ENCODE data around the gene FBLN5.

FBLN5 gene

DNA sequence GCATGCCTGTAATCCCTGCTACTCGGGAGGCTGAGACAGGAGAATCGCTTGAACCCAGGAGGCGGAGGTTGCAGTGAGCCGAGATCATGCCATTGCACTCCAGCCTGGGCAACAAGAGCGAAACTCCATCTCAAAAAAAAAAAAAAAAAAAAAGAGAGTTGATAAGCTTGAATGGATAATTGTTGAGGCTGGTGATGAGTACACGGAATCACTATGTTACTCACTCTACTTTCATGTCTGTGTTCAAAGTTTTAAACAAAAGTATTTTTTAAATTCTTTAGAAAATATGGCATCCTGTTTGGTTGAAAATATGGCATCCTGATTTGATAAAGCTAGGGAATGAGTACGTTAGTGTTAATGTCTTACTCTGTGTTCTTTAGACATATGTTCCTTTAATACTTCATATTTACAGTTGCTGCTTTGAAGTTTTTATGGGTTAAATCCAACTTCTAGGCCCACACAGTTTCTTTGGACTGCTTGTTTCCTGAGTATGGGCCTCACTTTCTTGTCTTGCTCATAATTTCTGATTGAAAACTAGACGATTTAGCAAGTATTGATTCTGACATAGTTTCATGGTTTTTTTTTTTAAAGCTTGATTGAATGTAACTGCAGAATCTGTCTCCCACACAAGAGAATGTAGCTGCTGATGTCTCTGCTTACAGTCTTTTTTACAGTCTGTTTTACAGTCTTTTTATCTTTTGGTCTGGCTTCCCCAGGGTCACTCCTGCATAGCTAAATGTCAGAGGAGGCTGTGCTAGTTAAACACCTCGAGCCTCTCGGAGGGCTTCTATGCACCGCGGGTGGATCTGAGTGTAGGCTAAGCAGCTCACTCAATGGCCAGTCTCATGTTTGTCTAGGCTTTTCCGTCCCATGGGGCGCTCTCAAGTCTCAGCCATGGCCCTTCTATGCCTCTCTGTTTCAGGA, 14.1 kb upstream of the FBLN5 start:
- no peak overlapping the region for H3K4me3 Mint-ChIP-seq
- no peak for DNase-seq
- H3K36me3 Mint-ChIP-seq (ENCODE audit: low read depth) = no peaks in the 10 kb centered on the region
- no peak for ATAC-seq
- H3K4me1 Mint-ChIP-seq = peaks cover 11% of the 10 kb centered on the region
- peak overlapping the region; percentile 12 for H3K27ac Mint-ChIP-seq
- no peaks in the 10 kb centered on the region for H3K27me3 Mint-ChIP-seq
- no peaks in the 10 kb centered on the region for H3K9me3 Mint-ChIP-seq

DNA sequence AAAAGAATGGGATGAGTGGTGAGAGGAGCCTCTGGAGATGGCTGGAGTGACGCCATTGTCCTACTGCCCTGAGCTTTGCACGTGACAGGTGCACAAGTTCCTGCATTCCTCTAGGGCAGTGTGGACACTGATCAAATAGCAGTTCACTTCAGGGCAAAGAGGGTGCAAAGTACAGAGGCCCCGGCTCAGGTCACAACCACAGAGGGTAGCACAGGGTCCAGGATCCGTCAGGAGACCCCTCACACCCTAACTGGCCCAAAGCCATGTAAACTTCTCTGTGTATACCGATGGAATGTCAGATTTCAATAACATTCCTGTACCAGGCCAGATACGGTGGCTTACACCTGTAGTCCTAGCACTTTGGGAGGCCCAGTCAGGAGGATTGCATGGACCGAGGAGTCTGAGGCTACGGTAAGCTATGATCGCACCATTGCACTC, 10.4 kb upstream of the FBLN5 start:
- Mint-ChIP-seq H3K4me1 (peaks cover 11% of the 10 kb centered on the region), H3K27me3 (peaks cover 3% of the 10 kb centered on the region), H3K9me3 (no peaks in the 10 kb centered on the region), H3K36me3 (ENCODE audit: low read depth) (no peaks in the 10 kb centered on the region), H3K4me3 (no peak overlapping the region), H3K27ac (no peak overlapping the region)
- ATAC-seq (no peak), DNase-seq (no peak)

- DNase-seq = no peak
- H3K36me3 Mint-ChIP-seq (ENCODE audit: low read depth) = no peaks in the 10 kb centered on the region
- H3K27me3 Mint-ChIP-seq = peaks cover 3% of the 10 kb centered on the region
- no peaks in the 10 kb centered on the region for H3K9me3 Mint-ChIP-seq
- no peak overlapping the region for H3K4me3 Mint-ChIP-seq
- ATAC-seq = no peak
- H3K27ac Mint-ChIP-seq = no peak overlapping the region
- peaks cover 2% of the 10 kb centered on the region for H3K4me1 Mint-ChIP-seq
Observed at GRCh38 chr14:91956616-91957015, 9.1 kb upstream of the FBLN5 start.

GRCh38 chr14:91955168-91955567, 7.7 kb upstream of the FBLN5 start:
- ATAC-seq (no peak), DNase-seq (no peak)
- no peak overlapping the region for H3K27ac Mint-ChIP-seq
- H3K9me3 Mint-ChIP-seq = no peaks in the 10 kb centered on the region
- no peaks in the 10 kb centered on the region for H3K4me1 Mint-ChIP-seq
- no peak overlapping the region for H3K4me3 Mint-ChIP-seq
- H3K27me3 Mint-ChIP-seq = peaks cover 3% of the 10 kb centered on the region
- no peaks in the 10 kb centered on the region for H3K36me3 Mint-ChIP-seq (ENCODE audit: low read depth)

- H3K9me3 Mint-ChIP-seq = no peaks in the 10 kb centered on the region
- no peaks in the 10 kb centered on the region for H3K4me1 Mint-ChIP-seq
- ATAC-seq (no peak), DNase-seq (no peak)
- no peak overlapping the region for H3K4me3 Mint-ChIP-seq
- no peaks in the 10 kb centered on the region for H3K36me3 Mint-ChIP-seq (ENCODE audit: low read depth)
- H3K27me3 Mint-ChIP-seq = peaks cover 5% of the 10 kb centered on the region
- no peak overlapping the region for H3K27ac Mint-ChIP-seq
Observed at GRCh38 chr14:91953170-91953985, 5.9 kb upstream of the FBLN5 start.

- no peaks in the 10 kb centered on the region for H3K9me3 Mint-ChIP-seq
- DNase-seq = peak; percentile 8
- H3K27ac Mint-ChIP-seq = no peak overlapping the region
- peaks cover 31% of the 10 kb centered on the region for H3K27me3 Mint-ChIP-seq
- peak overlapping the region; percentile 80 for H3K4me3 Mint-ChIP-seq
- no peaks in the 10 kb centered on the region for H3K36me3 Mint-ChIP-seq (ENCODE audit: low read depth)
- H3K4me1 Mint-ChIP-seq = peaks cover 17% of the 10 kb centered on the region
- peak; percentile 21 for ATAC-seq
Observed at GRCh38 chr14:91946622-91947474, 646 bp downstream of the FBLN5 start.

DNA sequence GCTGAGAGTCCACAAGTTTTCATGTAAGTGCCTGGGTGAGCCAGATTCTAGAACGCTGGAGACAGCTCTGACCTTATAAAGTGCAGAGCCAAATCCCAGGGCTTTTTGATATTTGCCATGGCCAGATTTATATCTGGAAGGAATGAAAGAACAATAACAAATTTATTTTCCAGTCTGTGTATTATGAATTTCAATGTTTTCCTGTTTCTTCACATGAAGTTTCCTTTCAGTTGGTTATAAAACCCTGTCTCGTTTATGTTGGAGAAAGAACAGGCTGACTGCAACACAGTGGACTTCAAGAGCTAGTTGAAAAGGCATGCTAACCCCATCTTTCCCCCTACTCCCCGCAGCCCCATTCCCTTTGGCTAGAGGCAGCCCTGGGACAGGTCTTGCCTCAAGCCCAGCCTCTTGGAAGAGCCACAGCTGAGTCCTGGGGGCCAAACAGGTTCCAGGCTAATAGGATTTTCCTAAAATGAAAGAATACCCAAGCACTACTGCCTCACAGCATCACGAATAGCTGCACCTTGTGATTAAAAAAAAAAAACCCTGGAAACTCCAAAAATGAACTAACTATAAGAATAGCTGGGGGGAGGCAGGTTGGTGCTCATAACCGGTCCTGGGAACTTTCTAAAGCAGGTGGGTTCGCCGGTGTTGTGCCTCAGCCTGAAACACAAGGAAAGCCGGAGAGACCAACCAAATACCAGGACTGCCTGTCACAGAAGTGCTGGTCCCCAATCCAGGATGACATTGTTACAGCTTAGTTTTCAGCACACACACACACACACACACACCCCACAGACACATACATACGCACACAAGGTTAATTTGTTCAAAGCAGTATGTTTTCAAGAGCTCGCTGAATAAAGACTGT, 1.5 kb downstream of the FBLN5 start:
- Mint-ChIP-seq H3K27me3 (peaks cover 31% of the 10 kb centered on the region), H3K36me3 (ENCODE audit: low read depth) (no peaks in the 10 kb centered on the region), H3K4me3 (peak overlapping the region; percentile 80), H3K27ac (no peak overlapping the region), H3K9me3 (no peaks in the 10 kb centered on the region), H3K4me1 (peaks cover 17% of the 10 kb centered on the region)
- ATAC-seq (no peak), DNase-seq (no peak)

GRCh38 chr14:91942946-91943345, 4.5 kb downstream of the FBLN5 start:
- Mint-ChIP-seq H3K27ac (no peak overlapping the region), H3K36me3 (ENCODE audit: low read depth) (no peaks in the 10 kb centered on the region), H3K27me3 (peaks cover 25% of the 10 kb centered on the region)

DNA sequence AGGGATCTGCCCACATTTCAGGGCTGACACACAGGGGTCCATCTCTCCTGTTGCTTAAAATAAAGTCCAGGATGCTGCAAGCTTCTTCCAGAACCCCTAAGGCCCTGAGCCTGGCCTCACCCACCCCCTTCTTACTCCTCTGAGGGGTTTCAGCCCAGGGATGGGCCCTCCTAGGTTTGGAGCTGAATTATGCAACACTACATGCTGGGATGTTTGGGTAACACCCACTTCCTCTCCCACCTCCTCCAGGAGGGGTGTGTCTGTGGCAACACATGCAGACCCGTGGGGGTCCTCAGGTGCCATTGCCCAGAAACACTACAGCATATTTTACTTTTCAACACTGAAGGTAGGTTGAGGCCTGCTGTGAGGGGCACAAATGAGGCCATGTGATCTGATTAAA, 5.4 kb downstream of the FBLN5 start:
- Mint-ChIP-seq H3K4me1 (peaks cover 10% of the 10 kb centered on the region), H3K36me3 (ENCODE audit: low read depth) (no peaks in the 10 kb centered on the region), H3K27ac (no peak overlapping the region), H3K27me3 (peaks cover 24% of the 10 kb centered on the region), H3K4me3 (no peak overlapping the region), H3K9me3 (no peaks in the 10 kb centered on the region)
- ATAC-seq (no peak), DNase-seq (no peak)

More at GRCh38 chr14:91942946-91943345, 4.5 kb downstream of the FBLN5 start:
- DNase-seq (no peak), ATAC-seq (no peak)
- Mint-ChIP-seq H3K4me3 (no peak overlapping the region), H3K9me3 (no peaks in the 10 kb centered on the region), H3K4me1 (peaks cover 13% of the 10 kb centered on the region)

GRCh38 chr14:91940209-91940608, 7.3 kb downstream of the FBLN5 start:
- Mint-ChIP-seq H3K27ac (no peak overlapping the region), H3K9me3 (no peaks in the 10 kb centered on the region), H3K27me3 (peaks cover 10% of the 10 kb centered on the region), H3K36me3 (ENCODE audit: low read depth) (no peaks in the 10 kb centered on the region), H3K4me3 (no peak overlapping the region), H3K4me1 (peaks cover 4% of the 10 kb centered on the region)
- no peak for DNase-seq
- ATAC-seq = no peak

- H3K27ac Mint-ChIP-seq = no peak overlapping the region
- H3K27me3 Mint-ChIP-seq = no peaks in the 10 kb centered on the region
- ATAC-seq (no peak), DNase-seq (no peak)
- no peaks in the 10 kb centered on the region for H3K9me3 Mint-ChIP-seq
- H3K36me3 Mint-ChIP-seq (ENCODE audit: low read depth) = no peaks in the 10 kb centered on the region
- no peak overlapping the region for H3K4me3 Mint-ChIP-seq
- H3K4me1 Mint-ChIP-seq = no peaks in the 10 kb centered on the region
Observed at GRCh38 chr14:91935586-91935985, 11.9 kb downstream of the FBLN5 start.

DNA sequence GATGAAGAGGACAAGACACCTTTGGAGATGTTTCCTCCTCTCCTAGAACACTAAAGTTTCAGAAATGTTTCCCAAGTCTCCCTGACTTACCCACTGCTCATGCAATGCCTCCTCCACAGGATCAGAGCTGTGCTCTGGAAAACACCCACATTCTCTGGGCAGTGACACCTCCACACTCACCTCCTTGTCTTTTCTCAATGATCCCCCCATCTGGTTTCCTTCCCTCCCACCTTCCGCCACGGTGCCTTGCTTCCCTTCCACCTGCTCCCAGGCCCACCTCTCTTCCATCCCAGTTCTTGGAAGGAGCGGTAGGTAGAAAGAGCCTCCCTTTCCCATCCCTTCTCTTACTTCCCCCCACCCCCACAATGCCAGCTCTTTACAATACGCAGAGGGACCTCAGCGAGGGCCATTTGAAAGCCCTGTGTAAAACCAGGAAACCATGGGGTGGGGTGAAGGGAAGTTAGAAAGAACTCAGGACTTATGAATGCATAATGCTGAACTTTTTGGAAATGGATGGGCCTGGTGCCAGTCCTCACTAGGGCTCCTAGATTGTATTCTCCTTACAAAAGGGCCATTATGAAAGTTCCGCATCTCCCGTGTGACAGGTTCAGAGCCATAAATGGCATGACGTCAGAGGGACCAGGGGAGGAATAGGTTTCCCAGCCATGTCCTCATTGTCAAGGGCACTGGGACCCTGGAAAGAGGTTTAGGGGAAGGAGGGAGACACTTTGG, 12.8 kb downstream of the FBLN5 start:
- Mint-ChIP-seq H3K27ac (no peak overlapping the region), H3K4me3 (no peak overlapping the region), H3K9me3 (no peaks in the 10 kb centered on the region), H3K27me3 (no peaks in the 10 kb centered on the region), H3K36me3 (ENCODE audit: low read depth) (no peaks in the 10 kb centered on the region), H3K4me1 (no peaks in the 10 kb centered on the region)
- DNase-seq (no peak), ATAC-seq (no peak)

DNA sequence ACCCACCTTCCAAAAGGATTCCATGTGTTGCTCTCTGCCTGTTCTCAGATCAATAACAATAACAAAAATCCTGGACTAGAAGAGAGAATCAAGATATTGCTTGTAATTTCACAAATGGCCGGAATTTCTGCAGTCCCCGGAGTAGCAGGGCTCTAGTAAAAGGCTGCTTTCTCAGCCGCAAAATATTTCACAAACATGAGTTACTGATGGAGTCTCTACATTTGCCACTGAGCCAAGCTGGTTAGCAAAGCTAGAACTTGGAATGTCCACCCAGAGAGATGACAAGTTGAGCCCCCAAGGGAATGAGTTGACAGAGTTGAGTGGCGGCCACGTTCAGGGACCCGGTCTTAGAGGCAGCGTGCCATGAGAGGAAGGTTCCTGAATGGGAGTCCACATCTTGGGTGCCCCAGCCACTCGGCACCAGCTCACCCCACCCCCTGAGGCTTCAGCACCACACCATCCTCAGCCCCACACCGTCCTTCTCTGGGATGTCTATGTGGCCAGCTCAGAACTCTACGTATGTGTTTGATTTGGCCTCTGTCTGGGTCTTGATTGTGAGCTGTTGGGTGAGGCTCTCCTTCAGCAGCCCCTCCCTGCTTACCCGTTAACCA, 15.9 kb downstream of the FBLN5 start:
- Mint-ChIP-seq H3K27me3 (no peaks in the 10 kb centered on the region), H3K4me1 (no peaks in the 10 kb centered on the region), H3K36me3 (ENCODE audit: low read depth) (no peaks in the 10 kb centered on the region), H3K9me3 (no peaks in the 10 kb centered on the region), H3K27ac (no peak overlapping the region), H3K4me3 (no peak overlapping the region)
- DNase-seq (no peak), ATAC-seq (no peak)

Measured in activated naive CD8-positive, alpha-beta T cell treated with anti-CD3 and anti-CD28 coated beads, Interleukin-2, amount 50 U/mL, for 24 hours (primary cell).